Muscle layer of duodenum (tissue), 2 donors: ENCODE measurements around the gene SEPTIN3.

Source experiments
- H3K27ac ChIP-seq: one replicate; pipeline ENCODE4 v1.7.0; 2013; ENCODE audit warnings: mild to moderate bottlenecking, low read length
- H3K27me3 ChIP-seq: one replicate; pipeline ENCODE4 v1.7.0; 2013; ENCODE audit warnings: low read depth, mild to moderate bottlenecking, control low read depth, low read length
- H3K36me3 ChIP-seq, 2 donors: one replicate each; pipeline ENCODE4 v1.7.0; 2013; ENCODE audit warnings: low read length in 2 of 2, control low read depth in 1 of 2, mild to moderate bottlenecking in 1 of 2; ENCODE audit not compliant: insufficient read depth in 2 of 2, control insufficient read depth in 1 of 2
- H3K4me1 ChIP-seq, 2 donors: one replicate each; pipeline ENCODE4 v1.7.0; 2013; ENCODE audit warnings: low read length in 2 of 2, mild to moderate bottlenecking in 2 of 2, control low read depth in 1 of 2, moderate library complexity in 1 of 2; ENCODE audit not compliant: insufficient read depth in 2 of 2, control insufficient read depth in 1 of 2
- H3K4me3 ChIP-seq, 2 donors: one replicate each; pipeline ENCODE4 v1.7.0; 2013; ENCODE audit warnings: low read length in 2 of 2, low read depth in 1 of 2, mild to moderate bottlenecking in 1 of 2
- H3K9me3 ChIP-seq, 2 donors: one replicate each; pipeline ENCODE4 v1.7.0; 2013; ENCODE audit warnings: low read length in 2 of 2, control low read depth in 1 of 2, mild to moderate bottlenecking in 1 of 2; ENCODE audit not compliant: control insufficient read depth in 1 of 2
- donor health status: healthy.

SEPTIN3 gene

GRCh38 chr22:41969110-41969646 lies at the start of gene SEPTIN3:
TSS of gene SEPTIN3 (plus strand) at chr22:41969443. CDS start at chr22:41971493, 2,050 bp downstream.
- H3K4me3 ChIP-seq, result no peak within 1 kb of the TSS
- H3K27me3 ChIP-seq, result no peaks in the 10 kb centered on the region
- H3K36me3 ChIP-seq, result no peaks in the 10 kb centered on the region
- no peak within 1 kb of the TSS for H3K27ac ChIP-seq
- H3K4me1 ChIP-seq, result no peaks in the 10 kb centered on the region
- no peaks in the 10 kb centered on the region for H3K9me3 ChIP-seq

- no peak overlapping the region for H3K27ac ChIP-seq
- peaks cover 0 to 21% of the 10 kb centered on the region in 2 donors for H3K4me1 ChIP-seq
- H3K4me3 ChIP-seq, result peak overlapping the region; percentile 48 to 65
- H3K9me3 ChIP-seq, result no peaks in the 10 kb centered on the region
- H3K36me3 ChIP-seq, result no peaks in the 10 kb centered on the region
- H3K27me3 ChIP-seq, result peaks cover 25% of the 10 kb centered on the region
Measured at GRCh38 chr22:41920271-41920976, 48.8 kb upstream of the SEPTIN3 start.

GRCh38 chr22:41922328-41922727 lies 46.9 kb upstream of the SEPTIN3 start:
- Histone ChIP-seq H3K27ac (no peak overlapping the region), H3K4me3 (no peak overlapping the region), H3K36me3 (no peaks in the 10 kb centered on the region), H3K27me3 (peaks cover 13% of the 10 kb centered on the region), H3K9me3 (no peaks in the 10 kb centered on the region), H3K4me1 (peaks cover 0 to 29% of the 10 kb centered on the region in 2 donors)

GRCh38 chr22:41922940-41923594 lies 46.2 kb upstream of the SEPTIN3 start:
- H3K9me3 ChIP-seq, result no peaks in the 10 kb centered on the region
- H3K4me1 ChIP-seq, result peaks cover 0 to 25% of the 10 kb centered on the region in 2 donors
- H3K27me3 ChIP-seq, result peaks cover 13% of the 10 kb centered on the region
- no peak overlapping the region for H3K4me3 ChIP-seq
- no peak overlapping the region for H3K27ac ChIP-seq
- H3K36me3 ChIP-seq, result no peaks in the 10 kb centered on the region

GRCh38 chr22:41923595-41924276 lies 45.5 kb upstream of the SEPTIN3 start:
- Histone ChIP-seq H3K27ac (no peak overlapping the region), H3K9me3 (no peaks in the 10 kb centered on the region), H3K36me3 (no peaks in the 10 kb centered on the region), H3K4me1 (peaks cover 0 to 23% of the 10 kb centered on the region in 2 donors), H3K4me3 (no peak overlapping the region), H3K27me3 (peaks cover 13% of the 10 kb centered on the region)

- H3K4me3 ChIP-seq, result peak overlapping the region; percentile 21 to 58
Measured at GRCh38 chr22:41925783-41926460, 43.3 kb upstream of the SEPTIN3 start.

GRCh38 chr22:41927813-41928212 lies 41.4 kb upstream of the SEPTIN3 start:
- no peaks in the 10 kb centered on the region for H3K36me3 ChIP-seq
- peaks cover 0 to 9% of the 10 kb centered on the region in 2 donors for H3K4me1 ChIP-seq

More at GRCh38 chr22:41925783-41926460, 43.3 kb upstream of the SEPTIN3 start:
- no peak overlapping the region for H3K27ac ChIP-seq
- H3K4me1 ChIP-seq, result peaks cover 0 to 9% of the 10 kb centered on the region in 2 donors
- H3K27me3 ChIP-seq, result peaks cover 9% of the 10 kb centered on the region
- no peaks in the 10 kb centered on the region for H3K36me3 ChIP-seq
- H3K9me3 ChIP-seq, result no peaks in the 10 kb centered on the region

GRCh38 chr22:41928593-41929417 lies 40.4 kb upstream of the SEPTIN3 start:
- Histone ChIP-seq H3K4me1 (peaks cover 0 to 9% of the 10 kb centered on the region in 2 donors), H3K27me3 (peaks cover 9% of the 10 kb centered on the region), H3K4me3 (no peak overlapping the region), H3K36me3 (no peaks in the 10 kb centered on the region), H3K27ac (no peak overlapping the region), H3K9me3 (no peaks in the 10 kb centered on the region)

More at GRCh38 chr22:41927813-41928212, 41.4 kb upstream of the SEPTIN3 start:
- Histone ChIP-seq H3K4me3 (no peak overlapping the region), H3K27ac (no peak overlapping the region), H3K9me3 (no peaks in the 10 kb centered on the region), H3K27me3 (peaks cover 9% of the 10 kb centered on the region)

GRCh38 chr22:41929418-41929810 lies 39.8 kb upstream of the SEPTIN3 start:
- Histone ChIP-seq H3K36me3 (no peaks in the 10 kb centered on the region), H3K27me3 (peaks cover 9% of the 10 kb centered on the region), H3K27ac (no peak overlapping the region), H3K4me3 (no peak overlapping the region), H3K4me1 (peaks cover 0 to 9% of the 10 kb centered on the region in 2 donors), H3K9me3 (no peaks in the 10 kb centered on the region)

GRCh38 chr22:41931701-41932269 lies 37.5 kb upstream of the SEPTIN3 start:
- no peaks in the 10 kb centered on the region for H3K9me3 ChIP-seq
- H3K4me1 ChIP-seq, result peaks cover 0 to 1% of the 10 kb centered on the region in 2 donors
- no peaks in the 10 kb centered on the region for H3K36me3 ChIP-seq
- no peak overlapping the region for H3K27ac ChIP-seq
- no peaks in the 10 kb centered on the region for H3K27me3 ChIP-seq
- H3K4me3 ChIP-seq, result no peak overlapping the region
